Ovary (tissue), 3 donors: ENCODE results near the gene NT5DC4.

Experiments
- EP300 ChIP-seq: sonication (generic); formaldehyde crosslinking; IDR thresholded peaks from one replicate; pipeline ENCODE4 v1.6.1; 2017; ENCODE audit warnings: antibody characterized with exemption
- POLR2A ChIP-seq: fragments of 450-650 bp; IDR thresholded peaks from one replicate; pipeline ENCODE4 v1.6.1; 2017; ENCODE audit warnings: antibody characterized with exemption, mild to moderate bottlenecking, moderate library complexity
- TF ChIP-seq, protein P1 (sequence below), 3 donors: fragments of 450-650 bp in 2 of 3; fragments of 200-600 bp in 1 of 3; IDR thresholded peaks; one replicate each; pipeline versions ENCODE4 v1.5.1 to v1.8.0; 2016 to 2022; ENCODE audit warnings: antibody characterized with exemption in 3 of 3, mild to moderate bottlenecking in 1 of 3
- donor health status: DM: no; HTN: no; CAD: no.

DNA sequence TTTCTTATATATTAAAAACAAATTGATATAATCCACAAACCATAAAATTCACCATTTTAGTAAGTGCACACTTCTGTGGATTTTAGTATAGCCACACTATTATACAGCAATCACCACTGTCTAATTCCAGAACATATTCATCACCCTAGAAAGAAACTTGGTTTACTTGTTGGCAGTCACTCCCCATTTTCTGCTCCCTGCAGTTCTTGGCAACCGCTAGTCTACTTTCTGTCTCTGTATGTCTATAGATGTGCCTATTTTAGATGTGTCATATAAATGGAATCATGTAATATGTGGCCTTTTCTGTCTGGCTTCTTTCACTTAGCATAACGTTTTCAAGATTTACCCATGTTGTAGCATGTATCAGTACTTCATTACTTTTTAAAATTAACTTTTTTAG is 37.9 kb downstream of the NT5DC4 start:
- TF ChIP-seq, protein P1, sequence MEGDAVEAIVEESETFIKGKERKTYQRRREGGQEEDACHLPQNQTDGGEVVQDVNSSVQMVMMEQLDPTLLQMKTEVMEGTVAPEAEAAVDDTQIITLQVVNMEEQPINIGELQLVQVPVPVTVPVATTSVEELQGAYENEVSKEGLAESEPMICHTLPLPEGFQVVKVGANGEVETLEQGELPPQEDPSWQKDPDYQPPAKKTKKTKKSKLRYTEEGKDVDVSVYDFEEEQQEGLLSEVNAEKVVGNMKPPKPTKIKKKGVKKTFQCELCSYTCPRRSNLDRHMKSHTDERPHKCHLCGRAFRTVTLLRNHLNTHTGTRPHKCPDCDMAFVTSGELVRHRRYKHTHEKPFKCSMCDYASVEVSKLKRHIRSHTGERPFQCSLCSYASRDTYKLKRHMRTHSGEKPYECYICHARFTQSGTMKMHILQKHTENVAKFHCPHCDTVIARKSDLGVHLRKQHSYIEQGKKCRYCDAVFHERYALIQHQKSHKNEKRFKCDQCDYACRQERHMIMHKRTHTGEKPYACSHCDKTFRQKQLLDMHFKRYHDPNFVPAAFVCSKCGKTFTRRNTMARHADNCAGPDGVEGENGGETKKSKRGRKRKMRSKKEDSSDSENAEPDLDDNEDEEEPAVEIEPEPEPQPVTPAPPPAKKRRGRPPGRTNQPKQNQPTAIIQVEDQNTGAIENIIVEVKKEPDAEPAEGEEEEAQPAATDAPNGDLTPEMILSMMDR (IDR thresholded peaks at IDR 0.05) = no peak
- no peak for TF ChIP-seq POLR2A
- no peak for TF ChIP-seq EP300
